GM18873 (cell line): ENCODE data around the gene OTOG.

ENCODE experiments used
- ATAC-seq: cut with Tn5 transposase; IDR thresholded peaks from one replicate; pipeline ENCODE4 v1.9.1; 2021; ENCODE audit warnings: mild to moderate bottlenecking, moderate library complexity, moderate number of reproducible peaks; ENCODE audit not compliant: unreplicated experiment, low FRiP score

The OTOG gene

GRCh38 chr11:17600316-17601255 lies 53.5 kb downstream of the OTOG start:
- ATAC-seq, result no peak

GRCh38 chr11:17601256-17601671 lies 54.2 kb downstream of the OTOG start:
- no peak for ATAC-seq

GRCh38 chr11:17601676-17602075 lies 54.6 kb downstream of the OTOG start:
- no peak for ATAC-seq

- no peak for ATAC-seq
Measured at GRCh38 chr11:17602105-17603001, 55.3 kb downstream of the OTOG start.

- no peak for ATAC-seq
Measured at GRCh38 chr11:17603056-17603825, 56.2 kb downstream of the OTOG start.

- ATAC-seq, result no peak
Measured at GRCh38 chr11:17604201-17604914, 57.3 kb downstream of the OTOG start.

GRCh38 chr11:17604915-17605233 lies 57.8 kb downstream of the OTOG start:
- ATAC-seq, result no peak

- ATAC-seq, result no peak
Measured at GRCh38 chr11:17605651-17606122, 58.6 kb downstream of the OTOG start.

- ATAC-seq, result no peak
Measured at GRCh38 chr11:17606233-17607082, 59.4 kb downstream of the OTOG start.

- no peak for ATAC-seq
Measured at GRCh38 chr11:17607083-17607429, 60.0 kb downstream of the OTOG start.

- no peak for ATAC-seq
Measured at GRCh38 chr11:17607591-17608570, 60.8 kb downstream of the OTOG start.

- ATAC-seq, result no peak
Measured at GRCh38 chr11:17608821-17609220, 61.8 kb downstream of the OTOG start.

- ATAC-seq, result no peak
Measured at GRCh38 chr11:17609291-17610084, 62.4 kb downstream of the OTOG start.

GRCh38 chr11:17610085-17610894 lies 63.2 kb downstream of the OTOG start:
- ATAC-seq, result no peak

- no peak for ATAC-seq
Measured at GRCh38 chr11:17611049-17611448, 64.0 kb downstream of the OTOG start.

GRCh38 chr11:17611503-17612220 lies 64.6 kb downstream of the OTOG start:
- ATAC-seq, result no peak
